HepG2 (cell line): Measurements from ENCODE around the gene ARG2. TPM values are rescaled to one million over a fixed set of nuclear protein-coding genes. Genes with fewer than 3 reads are reported as not detected.
A peak's percentile ranks its signal among the peaks of the same experiment; 100 is the strongest.

Source experiments
- ATAC-seq: fragments of 200-7000 bp; cut with Tn5 transposase; 3 replicates; pipeline ENCODE4 v1.9.1; 2020; ENCODE audit warnings: mild to moderate bottlenecking, moderate library complexity
- BruUV-seq: library from RNA; stranded (reverse); fragments of 400-500 nt; replicated peaks from 2 replicates; lab custom pipeline; 2021; lab: Mats Ljungman, UMichigan
- CTCF ChIA-PET: fragments of 300-600 bp; formaldehyde crosslinking; extraction: SDS; loops from one replicate; lab custom pipeline; 2021; ENCODE audit warnings: low total read pairs, inconsistent platforms, low intra/inter-chr PET ratio; lab: Yijun Ruan, JAX
- POLR2A ChIA-PET: fragments of 350-600 bp; sonication (Branson Sonifier 250); formaldehyde crosslinking; loops from one replicate; lab custom pipeline; 2020; ENCODE audit warnings: antibody characterized with exemption, inconsistent platforms; lab: Yijun Ruan, JAX
- DNase-seq: peaks from one replicate; pipeline ENCODE4 v3.0.0-alpha.2; 2015; ENCODE audit warnings: low spot score
- FAIRE-seq: peaks from 3 replicates; lab custom pipeline; 2011; peaks lifted over from hg19 to GRCh38; lab: Jason Lieb, UNC
- H2AFZ ChIP-seq: one replicate; pipeline ENCODE4 v1.6.1; 2011; ENCODE audit warnings: low read length, inconsistent platforms
- H3K27ac ChIP-seq: fragments of 300-600 bp; 3 replicates; pipeline ENCODE4 v1.8.0; 2011; ENCODE audit warnings: mixed run types, mild to moderate bottlenecking, mixed read lengths, low read length, inconsistent platforms; ENCODE audit not compliant: insufficient read depth; ENCODE audit errors: extremely low read length
- H3K27me3 ChIP-seq, 2 experiments: fragments of 200-600 bp in 1 of 2; 2 replicates in 1 of 2; 3 replicates in 1 of 2; pipeline versions ENCODE4 v1.6.0 to v1.8.0; 2011; ENCODE audit warnings: low read length in 2 of 2, mild to moderate bottlenecking in 2 of 2, moderate library complexity in 2 of 2, inconsistent platforms in 1 of 2; ENCODE audit not compliant: insufficient read depth in 2 of 2, control insufficient read depth in 1 of 2
- H3K36me3 ChIP-seq, 2 experiments: fragments of 200-600 bp in 1 of 2; replicated peaks in 1 of 2; 2 replicates in 1 of 2; 3 replicates in 1 of 2; pipeline versions ENCODE4 v1.5.1 to v1.8.0; 2011; ENCODE audit warnings: low read length in 2 of 2, inconsistent platforms in 1 of 2; ENCODE audit not compliant: insufficient read depth in 2 of 2, control insufficient read depth in 1 of 2
- H3K4me1 ChIP-seq: 2 replicates; pipeline ENCODE4 v1.5.1; 2012; ENCODE audit warnings: low read length, inconsistent platforms; ENCODE audit not compliant: insufficient read depth
- H3K4me2 ChIP-seq: 2 replicates; pipeline ENCODE4 v1.6.0; 2011; ENCODE audit warnings: low read depth, low read length, inconsistent platforms
- H3K4me3 ChIP-seq, 3 experiments: fragments of 200-600 bp in 1 of 3; sonication (generic), shearing (Covaris generic) in 1 of 3; replicated peaks in 1 of 3; 2 replicates each; pipeline ENCODE4 v1.5.1; 2011 to 2016; ENCODE audit warnings: low read length in 3 of 3, inconsistent platforms in 2 of 3, low read depth in 2 of 3, mild to moderate bottlenecking in 2 of 3, control low read depth in 1 of 3, mixed read lengths in 1 of 3; ENCODE audit not compliant: insufficient read depth in 1 of 3
- H3K79me2 ChIP-seq: one replicate; pipeline ENCODE4 v1.6.1; 2011; ENCODE audit warnings: low read length, inconsistent platforms; ENCODE audit not compliant: insufficient read depth
- H3K9ac ChIP-seq: 2 replicates; pipeline ENCODE4 v1.6.0; 2011; ENCODE audit warnings: mild to moderate bottlenecking, low read depth, low read length, inconsistent platforms; ENCODE audit not compliant: insufficient read depth
- H3K9me3 ChIP-seq: 2 replicates; pipeline ENCODE4 v1.5.1; 2012; ENCODE audit warnings: mild to moderate bottlenecking, low read length
- H4K20me1 ChIP-seq: 2 replicates; pipeline ENCODE4 v1.6.0; 2011; ENCODE audit warnings: inconsistent platforms, mild to moderate bottlenecking, low read length, moderate library complexity; ENCODE audit not compliant: insufficient read depth
- CCDC6 ChIP-seq: sonication (generic); formaldehyde crosslinking; IDR thresholded peaks from 2 replicates; pipeline ENCODE4 v1.8.1; 2022; ENCODE audit warnings: mild to moderate bottlenecking, missing genetic modification reagents, moderate library complexity
- MAFK ChIP-seq, 2 experiments: IDR thresholded peaks in 1 of 2; conservative IDR thresholded peaks in 1 of 2; 2 replicates each; pipeline ENCODE4 v1.6.1; 2011; ENCODE audit warnings: improper control_type of control experiment in 2 of 2, low read length in 2 of 2
- ZSCAN21 ChIP-seq: sonication (generic); formaldehyde crosslinking; IDR thresholded peaks from 2 replicates; pipeline ENCODE4 v1.8.0; 2022; ENCODE audit warnings: mild to moderate bottlenecking, missing genetic modification reagents, moderate library complexity, borderline replicate concordance
- WGBS: methylation state at CpG from one replicate; pipeline ENCODE4 v1.1.6; 2017; ENCODE audit warnings: low lambda C conversion rate; 5-methylcytosine and 5-hydroxymethylcytosine counted together
- in situ Hi-C: cut with HindIII; loops from 2 replicates; pipeline ENCODE4 v1.10.0; 2017; ENCODE audit warnings: low pct_unique_long_range_greater_than_20kb; ENCODE audit not compliant: extremely low pct_ligation_motif_present
- intact Hi-C: fragments of 100-400 bp; cut with micrococcal nuclease; formaldehyde crosslinking; loops from one replicate; pipeline ENCODE4 v1.10.0; 2022; ENCODE audit not compliant: unreplicated experiment
- polyA plus RNA-seq, 8 experiments: library from polyadenylated mRNA; depleted of rRNA in 3 of 8; stranded (reverse) in 7 of 8; unstranded in 1 of 8; fragments of >200 nt; fragmentation: Illumina TruSeq in 4 of 8; extraction: Trizol in 4 of 8; gene quantifications; 2 replicates each; pipeline versions ENCODE4 v1.2.1 to v1.2.3, GENCODE V29; 2011 to 2016; ENCODE audit warnings: low read depth in 4 of 8, missing spikeins in 1 of 8, mixed read lengths in 1 of 8; ENCODE audit not compliant: insufficient read depth in 1 of 8
- total RNA-seq, 5 experiments: library from RNA; depleted of rRNA; stranded (reverse); fragments of >200 nt; fragmentation: Illumina TruSeq; extraction: Trizol; gene quantifications; 2 replicates each; pipeline ENCODE4 v1.2.3, GENCODE V29; 2016; ENCODE audit warnings: low read depth in 1 of 5
- TF ChIP-seq, protein P1 (sequence below): sonication (generic); formaldehyde crosslinking; IDR thresholded peaks from 2 replicates; pipeline ENCODE4 v1.8.0; 2022; ENCODE audit warnings: mild to moderate bottlenecking, missing genetic modification reagents, moderate library complexity
- TF ChIP-seq, protein P2 (sequence below): sonication (generic); formaldehyde crosslinking; IDR thresholded peaks from 2 replicates; pipeline ENCODE4 v1.5.0; 2020; ENCODE audit warnings: missing genetic modification reagents

The ARG2 gene
- total and polyA plus RNA-seq, 2 of the 13 experiments (the other 11 are each of a cell fraction or from before 2014, with no cell fraction given), result 37.5 to 73.6 TPM

DNA sequence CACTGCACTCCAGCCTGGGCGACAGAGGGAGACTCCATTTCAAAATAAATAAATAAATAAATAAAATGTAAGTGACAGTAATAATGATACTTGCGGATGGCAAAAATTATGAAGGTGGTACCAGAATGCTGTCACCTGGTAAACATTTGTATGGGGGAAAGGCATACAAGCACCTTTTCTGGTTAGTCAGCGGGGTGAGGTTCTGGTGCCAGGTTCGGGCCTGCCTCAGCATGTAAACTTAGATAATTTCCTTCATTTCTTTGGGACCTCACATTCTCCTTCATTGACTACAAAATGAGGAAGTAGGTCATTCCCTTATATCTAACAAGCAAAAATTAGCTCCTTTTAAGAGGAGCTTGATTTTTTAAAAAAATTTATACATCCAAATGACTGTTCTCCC, 43.9 kb downstream of the ARG2 start (continued):
- TF ChIP-seq, protein P1, sequence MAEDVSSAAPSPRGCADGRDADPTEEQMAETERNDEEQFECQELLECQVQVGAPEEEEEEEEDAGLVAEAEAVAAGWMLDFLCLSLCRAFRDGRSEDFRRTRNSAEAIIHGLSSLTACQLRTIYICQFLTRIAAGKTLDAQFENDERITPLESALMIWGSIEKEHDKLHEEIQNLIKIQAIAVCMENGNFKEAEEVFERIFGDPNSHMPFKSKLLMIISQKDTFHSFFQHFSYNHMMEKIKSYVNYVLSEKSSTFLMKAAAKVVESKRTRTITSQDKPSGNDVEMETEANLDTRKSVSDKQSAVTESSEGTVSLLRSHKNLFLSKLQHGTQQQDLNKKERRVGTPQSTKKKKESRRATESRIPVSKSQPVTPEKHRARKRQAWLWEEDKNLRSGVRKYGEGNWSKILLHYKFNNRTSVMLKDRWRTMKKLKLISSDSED (CRISPR knock-in tag), result no peak
- TF ChIP-seq, protein P2, sequence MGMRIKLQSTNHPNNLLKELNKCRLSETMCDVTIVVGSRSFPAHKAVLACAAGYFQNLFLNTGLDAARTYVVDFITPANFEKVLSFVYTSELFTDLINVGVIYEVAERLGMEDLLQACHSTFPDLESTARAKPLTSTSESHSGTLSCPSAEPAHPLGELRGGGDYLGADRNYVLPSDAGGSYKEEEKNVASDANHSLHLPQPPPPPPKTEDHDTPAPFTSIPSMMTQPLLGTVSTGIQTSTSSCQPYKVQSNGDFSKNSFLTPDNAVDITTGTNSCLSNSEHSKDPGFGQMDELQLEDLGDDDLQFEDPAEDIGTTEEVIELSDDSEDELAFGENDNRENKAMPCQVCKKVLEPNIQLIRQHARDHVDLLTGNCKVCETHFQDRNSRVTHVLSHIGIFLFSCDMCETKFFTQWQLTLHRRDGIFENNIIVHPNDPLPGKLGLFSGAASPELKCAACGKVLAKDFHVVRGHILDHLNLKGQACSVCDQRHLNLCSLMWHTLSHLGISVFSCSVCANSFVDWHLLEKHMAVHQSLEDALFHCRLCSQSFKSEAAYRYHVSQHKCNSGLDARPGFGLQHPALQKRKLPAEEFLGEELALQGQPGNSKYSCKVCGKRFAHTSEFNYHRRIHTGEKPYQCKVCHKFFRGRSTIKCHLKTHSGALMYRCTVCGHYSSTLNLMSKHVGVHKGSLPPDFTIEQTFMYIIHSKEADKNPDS, result no peak
- TF ChIP-seq CCDC6 (CRISPR knock-in tag), result no peak

DNA sequence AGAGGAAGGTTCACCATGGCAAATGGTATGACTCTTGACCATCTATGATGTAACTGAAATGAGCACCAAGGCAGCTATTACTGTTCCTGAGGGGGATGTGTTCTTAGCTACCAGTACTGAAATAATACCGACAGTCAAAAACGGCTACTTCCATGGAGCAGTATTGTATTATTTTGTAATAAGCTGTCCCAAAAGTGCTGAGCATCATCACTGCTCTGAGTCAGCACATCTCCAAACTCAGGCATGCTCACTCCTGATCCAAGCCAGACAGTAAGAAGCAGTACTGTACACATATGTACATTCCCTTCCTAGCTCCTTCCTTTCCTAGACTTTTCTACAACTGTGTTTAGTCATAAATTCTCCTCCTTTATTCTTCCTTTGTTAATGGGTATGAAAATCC, 46.1 kb downstream of the ARG2 start:
- TF ChIP-seq MAFK (conservative IDR thresholded peaks at IDR 0.05 in 1 of 2, IDR thresholded peaks at IDR 0.05 in 1 of 2; ENCODE audit: low read length in 2 of 2) (0 out of 4 replicates have a peak, but pooled peaks of 1 of the 2 experiments have one; percentile 26), ZSCAN21 (CRISPR knock-in tag) (no peak)
- DNase-seq (no peak), ATAC-seq (no peak), FAIRE-seq (no peak)
- no peaks in the 10 kb centered on the region for H3K27me3 ChIP-seq
- in situ Hi-C loops (loop anchor here (5.0 to 10.0 kb wide), 3 partner anchors 36 to 81 kb away; partner anchors contain the start of genes ARG2 and RDH12), intact Hi-C loops (loop anchor here (10.0 kb wide), 2 partner anchors 141 to 241 kb away; no protein-coding TSS in a partner anchor)
- no peak overlapping the region for H3K27ac ChIP-seq
- no peaks in the 10 kb centered on the region for H4K20me1 ChIP-seq
- ChIA-PET CTCF (interaction anchor here (2.0 to 5.4 kb wide), 3 partner anchors 47 to 81 kb away, joined by 11 to 49 read pairs (median 38); partner anchors contain the start of genes ARG2 and PIGH), POLR2A (interaction anchor here (1.2 kb wide), 1 partner anchor 132 kb away, joined by 3 read pairs; the partner anchor contains the start of gene PLEKHH1)
- H3K9me3 ChIP-seq, result no peaks in the 10 kb centered on the region
- H2AFZ ChIP-seq, result no peak overlapping the region
- H3K4me2 ChIP-seq, result no peak overlapping the region
- H3K4me1 ChIP-seq, result no peaks in the 10 kb centered on the region
- WGBS, result 95% methylated on average over 2 of the region's 2 CpGs
- no peak overlapping the region for H3K9ac ChIP-seq
- H3K4me3 ChIP-seq, result no peak overlapping the region
- H3K36me3 ChIP-seq, result no peaks in the 10 kb centered on the region; a peak in 2 of 5 replicates
- peaks cover 29% of the 10 kb centered on the region for H3K79me2 ChIP-seq
- BruUV-seq, result no TSS peak
